A549 treated with dexamethasone at 1 μM for 4 hours (cell line): Measurements from ENCODE around the gene SEC63. TPM values are rescaled to one million over a fixed set of nuclear protein-coding genes. Genes with fewer than 3 reads are reported as not detected.

ENCODE experiments used
- total RNA-seq: library from RNA; stranded (reverse); fragments of 200-300 nt; extraction: Qiagen RNA extraction; gene quantifications from 5 replicates; pipeline ENCODE4 v1.2.3, GENCODE V29; 2022

Gene SEC63
- total RNA-seq = 20.0 to 26.0 TPM (median 22.3 TPM) in 5 replicates

GRCh38 chr6:107957909-107958688 lies at the start of gene SEC63:
Gene SEC63 (minus strand): TSS chr6:107958208. CDS start chr6:107958009, 199 bp downstream.

Other genes with a start within 250 kb of the SEC63 start
- gene SCML4, start 133.9 kb downstream of the SEC63 start, total RNA-seq = not detected in 5 replicates
- 12.0 to 30.6 TPM (median 28.5 TPM) in 5 replicates for gene OSTM1, start 116.5 kb upstream of the SEC63 start, total RNA-seq
- 0.06 to 0.07 TPM (median 0.07 TPM) in 4 of 5 replicates, not detected in the other for gene NR2E1, start 207.8 kb upstream of the SEC63 start, total RNA-seq